ENCODE measurements around the gene MVK. TPM values are rescaled to one million over a fixed set of nuclear protein-coding genes. Genes with fewer than 3 reads are reported as not detected.

The MVK gene
- total RNA-seq, 2 donors from 2014 or later, result 8.6 to 12.2 TPM

DNA sequence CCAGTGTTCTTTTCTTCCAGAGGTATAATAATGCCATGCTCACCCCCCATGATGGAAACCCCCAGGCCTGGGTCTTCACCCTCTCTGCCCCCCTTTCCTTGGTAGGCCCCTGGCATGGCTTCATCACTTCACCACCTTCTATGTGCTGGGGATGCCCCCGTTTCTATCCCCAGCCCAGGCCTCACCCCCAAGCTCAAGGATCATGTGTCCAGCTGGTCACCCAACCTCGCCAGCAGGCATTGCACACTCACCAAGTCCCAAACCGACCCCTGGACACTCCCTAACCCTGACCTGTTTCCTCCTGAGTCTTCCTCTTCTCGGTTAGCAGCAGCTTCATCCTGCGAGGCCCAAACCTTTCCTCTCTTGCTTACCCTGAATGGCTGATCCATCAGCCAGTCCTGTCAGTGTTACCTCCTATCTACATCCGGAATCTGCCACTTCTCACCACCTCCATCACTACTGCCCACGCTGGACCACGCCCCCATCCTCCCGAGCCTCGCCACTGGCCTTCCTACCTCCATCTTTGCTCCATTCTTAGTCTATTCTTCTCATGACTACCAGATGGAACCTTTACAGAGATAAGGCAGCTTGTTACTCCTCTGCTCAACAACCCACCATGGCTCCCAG lies 69.0 kb downstream of the MVK start:
- no peak overlapping the region for H3K27ac ChIP-seq
- no peak overlapping the region for H3K4me3 ChIP-seq
- DNase-seq (no peak), ATAC-seq (no peak)
- no peaks in the 10 kb centered on the region for H3K9me3 ChIP-seq
- no peak for TF ChIP-seq POLR2A (IDR thresholded peaks at IDR 0.05)
- TF ChIP-seq CTCF (IDR thresholded peaks at IDR 0.05), result no peak
- 65 to 75% methylated on average over 10 of the region's 10 CpGs for WGBS, 2 donors
- H3K4me1 ChIP-seq, result no peaks in the 10 kb centered on the region
- H3K36me3 ChIP-seq (replicated peaks in 1 of 2; ENCODE audit: insufficient read depth in 1 of 2, low read depth in 2 of 2), result no peaks in the 10 kb centered on the region
- intact Hi-C loops (cut with DNase I), result no loop called here
- no peaks in the 10 kb centered on the region for H3K27me3 ChIP-seq

GRCh38 chr12:109645194-109645593 lies 71.6 kb downstream of the MVK start:
- Histone ChIP-seq H3K36me3 (replicated peaks in 1 of 2; ENCODE audit: insufficient read depth in 1 of 2, low read depth in 2 of 2) (no peaks in the 10 kb centered on the region), H3K27ac (no peak overlapping the region), H3K4me1 (no peaks in the 10 kb centered on the region), H3K27me3 (no peaks in the 10 kb centered on the region), H3K9me3 (no peaks in the 10 kb centered on the region), H3K4me3 (no peak overlapping the region)
- TF ChIP-seq POLR2A (IDR thresholded peaks at IDR 0.05) (no peak), CTCF (IDR thresholded peaks at IDR 0.05) (no peak)
- WGBS, 2 donors, result 34 to 53% methylated on average over 8 to 11 of the region's 11 CpGs
- DNase-seq (no peak), ATAC-seq (no peak)
- intact Hi-C loops (cut with DNase I), result no loop called here

- Histone ChIP-seq H3K4me1 (no peaks in the 10 kb centered on the region), H3K4me3 (no peak overlapping the region), H3K36me3 (replicated peaks in 1 of 2; ENCODE audit: insufficient read depth in 1 of 2, low read depth in 2 of 2) (no peaks in the 10 kb centered on the region), H3K27ac (no peak overlapping the region), H3K27me3 (no peaks in the 10 kb centered on the region), H3K9me3 (no peaks in the 10 kb centered on the region)
- ATAC-seq (no peak), DNase-seq (no peak)
- no peak for TF ChIP-seq POLR2A (IDR thresholded peaks at IDR 0.05)
- no peak for TF ChIP-seq CTCF (IDR thresholded peaks at IDR 0.05)
- intact Hi-C loops (cut with DNase I), result no loop called here
- 72 to 74% methylated on average over 6 to 11 of the region's 11 CpGs for WGBS, 2 donors
Measured at GRCh38 chr12:109645708-109646107, 72.1 kb downstream of the MVK start.

Other genes with a start within 250 kb of the MVK start
- not detected for gene MYO1H, start 225.9 kb upstream of the MVK start, total RNA-seq
- gene KCTD10, start 96.5 kb upstream of the MVK start, total RNA-seq, result 10 to 100 TPM; 18.2 to 28.3 TPM
- 10 to 100 TPM; 18.9 to 33.9 TPM for gene UBE3B, start 96.2 kb upstream of the MVK start, total RNA-seq
- 10 to 100 TPM; 12.5 to 29.7 TPM for gene MMAB, start 290 bp upstream of the MVK start, total RNA-seq
- gene FAM222A, start 140.0 kb downstream of the MVK start, total RNA-seq, result 10 to 100 TPM in 1 of 2 donors, 1 to 10 TPM in 1; 8.0 to 16.2 TPM

Data from body of pancreas (tissue), 4 donors.